Nephron (organoid): ENCODE measurements around the gene KIRREL3.

Experiments used
- H3K27ac Mint-ChIP-seq, 3 experiments: 2 replicates each; pipeline ENCODE4 v1.8.0; 2020; ENCODE audit warnings: mixed read lengths in 3 of 3, mild to moderate bottlenecking in 2 of 3, moderate library complexity in 1 of 3
- H3K27me3 Mint-ChIP-seq: 2 replicates; pipeline ENCODE4 v1.8.0; 2021; ENCODE audit warnings: low read depth, mild to moderate bottlenecking, moderate library complexity, mixed read lengths
- H3K36me3 Mint-ChIP-seq: 2 replicates; pipeline ENCODE4 v1.8.0; 2020; ENCODE audit warnings: low read depth, mixed read lengths
- H3K4me1 Mint-ChIP-seq: 2 replicates; pipeline ENCODE4 v1.8.0; 2020; ENCODE audit warnings: mixed read lengths
- H3K4me3 Mint-ChIP-seq, 3 experiments: 2 replicates each; pipeline ENCODE4 v1.8.0; 2020; ENCODE audit warnings: mild to moderate bottlenecking in 3 of 3, mixed read lengths in 3 of 3, moderate library complexity in 2 of 3
- H3K9me3 Mint-ChIP-seq: 2 replicates; pipeline ENCODE4 v1.8.0; 2020; ENCODE audit warnings: mixed read lengths
- TF ChIP-seq, protein P1 (sequence below), 3 experiments: fragments of 200-600 bp; sonication (generic); IDR thresholded peaks; one replicate each; pipeline ENCODE4 v1.5.0; 2021; ENCODE audit warnings: antibody characterized with exemption in 3 of 3; ENCODE audit not compliant: unreplicated experiment in 3 of 3

KIRREL3 gene

DNA sequence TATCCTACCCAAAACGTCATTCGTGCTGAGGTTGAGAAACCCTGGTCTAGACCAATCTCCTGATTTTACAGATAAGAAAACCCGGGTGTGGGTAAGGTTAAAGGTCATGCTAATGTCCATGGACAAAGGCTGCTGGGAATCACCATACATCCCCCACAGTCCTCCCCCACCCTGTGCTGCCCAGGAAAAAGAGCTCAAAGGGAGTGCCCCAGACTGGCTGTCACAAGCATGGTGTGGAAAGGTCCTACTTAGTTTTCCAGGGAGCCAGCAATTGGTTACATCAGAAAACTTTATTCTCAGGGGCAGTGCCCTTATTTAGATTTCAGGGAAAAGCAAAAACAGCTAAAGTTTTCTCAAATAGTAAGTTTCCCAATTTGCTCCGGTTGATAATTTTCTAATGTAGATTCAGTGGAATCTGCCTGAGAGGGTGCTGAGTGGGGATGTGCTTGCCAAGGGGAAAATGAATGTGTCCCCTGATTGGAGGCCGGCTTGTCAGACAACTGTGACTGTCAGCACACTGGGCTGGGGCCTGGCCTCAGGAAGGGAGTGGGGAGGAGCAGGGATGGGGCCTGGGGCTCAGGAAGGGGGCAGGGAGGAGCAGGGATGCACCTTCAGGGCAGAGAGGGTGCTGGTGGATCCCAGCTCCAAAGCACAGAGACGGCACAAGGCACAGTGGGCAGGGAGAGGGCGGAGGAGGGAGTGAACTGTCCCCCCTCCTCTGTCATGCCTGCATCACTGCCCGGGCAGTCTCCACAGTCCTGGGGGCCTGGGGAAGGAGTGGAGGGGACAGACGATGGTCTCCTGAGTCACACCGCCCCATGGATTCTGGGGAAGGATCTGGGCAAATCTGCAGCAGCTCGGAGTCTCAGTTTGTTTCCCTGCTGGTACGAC lies 263.6 kb downstream of the KIRREL3 start:
- H3K4me1 Mint-ChIP-seq: peaks cover 12% of the 10 kb centered on the region
- no peaks in the 10 kb centered on the region for H3K9me3 Mint-ChIP-seq
- H3K36me3 Mint-ChIP-seq: no peaks in the 10 kb centered on the region
- no peak overlapping the region for H3K4me3 Mint-ChIP-seq
- H3K27me3 Mint-ChIP-seq: peaks cover 11% of the 10 kb centered on the region
- peak overlapping the region in 1 of 3 experiments; percentile 32 for H3K27ac Mint-ChIP-seq
- TF ChIP-seq, protein P1, sequence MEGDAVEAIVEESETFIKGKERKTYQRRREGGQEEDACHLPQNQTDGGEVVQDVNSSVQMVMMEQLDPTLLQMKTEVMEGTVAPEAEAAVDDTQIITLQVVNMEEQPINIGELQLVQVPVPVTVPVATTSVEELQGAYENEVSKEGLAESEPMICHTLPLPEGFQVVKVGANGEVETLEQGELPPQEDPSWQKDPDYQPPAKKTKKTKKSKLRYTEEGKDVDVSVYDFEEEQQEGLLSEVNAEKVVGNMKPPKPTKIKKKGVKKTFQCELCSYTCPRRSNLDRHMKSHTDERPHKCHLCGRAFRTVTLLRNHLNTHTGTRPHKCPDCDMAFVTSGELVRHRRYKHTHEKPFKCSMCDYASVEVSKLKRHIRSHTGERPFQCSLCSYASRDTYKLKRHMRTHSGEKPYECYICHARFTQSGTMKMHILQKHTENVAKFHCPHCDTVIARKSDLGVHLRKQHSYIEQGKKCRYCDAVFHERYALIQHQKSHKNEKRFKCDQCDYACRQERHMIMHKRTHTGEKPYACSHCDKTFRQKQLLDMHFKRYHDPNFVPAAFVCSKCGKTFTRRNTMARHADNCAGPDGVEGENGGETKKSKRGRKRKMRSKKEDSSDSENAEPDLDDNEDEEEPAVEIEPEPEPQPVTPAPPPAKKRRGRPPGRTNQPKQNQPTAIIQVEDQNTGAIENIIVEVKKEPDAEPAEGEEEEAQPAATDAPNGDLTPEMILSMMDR (IDR thresholded peaks at IDR 0.05; ENCODE audit: unreplicated experiment in 3 of 3): no peak

DNA sequence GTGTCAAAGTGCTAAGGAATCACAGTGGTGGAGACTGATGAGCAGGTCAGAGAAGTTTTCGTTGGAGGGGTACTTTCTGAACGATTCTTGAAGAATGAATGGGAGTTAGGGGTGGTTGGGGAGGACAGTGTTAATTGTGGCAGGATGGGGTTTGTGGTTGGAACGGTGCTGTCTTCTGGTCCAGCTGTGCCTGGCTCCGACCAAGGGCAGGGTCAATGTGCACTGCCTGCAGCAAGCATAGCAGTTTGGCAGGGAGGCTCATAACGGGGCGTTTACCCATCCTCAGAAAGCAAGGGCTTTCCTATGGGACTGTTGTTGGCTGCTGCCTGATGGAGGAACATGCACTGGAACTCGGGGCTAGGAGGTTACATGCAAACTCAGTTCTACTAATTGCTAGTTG lies 265.8 kb downstream of the KIRREL3 start:
- peak overlapping the region in 1 of 3 experiments; percentile 5 for H3K27ac Mint-ChIP-seq
- H3K36me3 Mint-ChIP-seq: no peaks in the 10 kb centered on the region
- no peaks in the 10 kb centered on the region for H3K9me3 Mint-ChIP-seq
- TF ChIP-seq, protein P1 (IDR thresholded peaks at IDR 0.05; ENCODE audit: unreplicated experiment in 3 of 3): no peak
- H3K4me1 Mint-ChIP-seq: peaks cover 11% of the 10 kb centered on the region
- peaks cover 4% of the 10 kb centered on the region for H3K27me3 Mint-ChIP-seq
- H3K4me3 Mint-ChIP-seq: no peak overlapping the region

DNA sequence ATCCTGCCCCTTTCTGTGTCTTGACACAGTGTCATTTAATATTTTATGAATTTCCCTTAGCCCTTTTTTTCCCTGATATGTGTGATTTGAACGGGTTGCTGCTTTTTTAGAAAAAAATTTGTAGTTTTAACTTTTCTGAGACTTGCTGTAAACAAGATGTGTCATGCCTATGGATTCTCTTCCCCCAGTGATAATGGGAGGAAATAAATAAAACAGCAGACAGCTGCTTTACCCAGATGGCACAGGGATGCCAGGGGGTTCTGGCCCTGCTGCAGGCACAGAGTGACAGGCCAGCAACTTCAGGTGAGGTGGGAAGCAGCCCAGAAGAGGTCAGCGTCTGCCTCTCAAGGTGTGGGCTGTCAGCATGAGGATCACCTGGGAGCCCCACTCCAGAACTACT lies 266.9 kb downstream of the KIRREL3 start:
- Mint-ChIP-seq H3K9me3 (no peaks in the 10 kb centered on the region), H3K4me3 (no peak overlapping the region), H3K27me3 (peaks cover 4% of the 10 kb centered on the region), H3K4me1 (peaks cover 3% of the 10 kb centered on the region), H3K36me3 (no peaks in the 10 kb centered on the region), H3K27ac (no peak overlapping the region)
- TF ChIP-seq, protein P1 (IDR thresholded peaks at IDR 0.05; ENCODE audit: unreplicated experiment in 3 of 3): no peak

DNA sequence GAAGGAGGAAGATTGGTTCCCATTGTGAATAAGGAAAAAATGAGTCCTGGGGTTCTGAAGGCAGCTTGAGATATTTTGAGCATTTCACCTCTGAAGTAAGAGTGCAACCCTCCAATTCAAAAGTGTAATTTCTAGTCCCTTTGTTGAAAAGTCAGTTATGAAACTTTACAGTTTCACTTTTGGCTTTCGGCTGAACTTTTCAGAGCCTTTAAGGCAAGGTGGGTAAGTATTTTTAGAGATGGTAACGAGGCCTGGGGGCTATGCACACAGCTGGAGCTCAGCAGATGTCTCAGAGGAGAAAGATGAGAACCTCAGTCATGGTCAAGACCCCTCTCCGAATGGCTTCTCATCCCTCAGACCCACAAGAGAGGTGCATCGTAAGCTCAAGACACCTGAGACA lies 267.6 kb downstream of the KIRREL3 start:
- H3K4me1 Mint-ChIP-seq: peaks cover 3% of the 10 kb centered on the region
- TF ChIP-seq, protein P1 (IDR thresholded peaks at IDR 0.05; ENCODE audit: unreplicated experiment in 3 of 3): no peak
- no peak overlapping the region for H3K4me3 Mint-ChIP-seq
- no peaks in the 10 kb centered on the region for H3K36me3 Mint-ChIP-seq
- H3K27ac Mint-ChIP-seq: no peak overlapping the region
- peaks cover 4% of the 10 kb centered on the region for H3K27me3 Mint-ChIP-seq
- no peaks in the 10 kb centered on the region for H3K9me3 Mint-ChIP-seq

DNA sequence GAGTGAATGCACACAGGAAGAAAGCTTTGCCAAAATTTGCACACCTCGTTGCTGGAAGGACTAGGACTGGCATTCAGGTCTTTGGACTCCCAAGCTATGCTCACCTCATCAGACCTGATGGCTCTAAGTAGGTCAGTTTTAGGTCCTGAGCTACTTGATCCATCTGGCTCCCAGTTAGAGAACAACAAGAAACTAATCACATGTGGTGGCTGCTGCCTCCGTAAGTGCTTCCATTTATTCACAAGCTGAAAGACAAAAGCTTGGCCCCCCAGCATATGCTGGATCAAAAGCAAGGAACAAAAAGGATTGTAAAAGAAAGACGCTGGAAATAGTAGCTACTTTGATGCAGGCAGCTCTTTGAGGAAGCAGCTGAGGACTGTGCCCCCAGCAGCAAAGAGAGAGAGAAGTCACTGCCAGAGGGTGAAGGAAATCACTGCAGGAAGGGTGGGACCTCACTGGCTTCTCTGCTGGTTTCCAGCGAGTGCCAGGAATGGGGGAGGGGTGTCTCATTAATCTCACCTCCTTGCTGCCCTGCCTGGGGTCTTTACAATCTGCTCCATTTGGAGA lies 268.9 kb downstream of the KIRREL3 start:
- Mint-ChIP-seq H3K4me1 (peaks cover 7% of the 10 kb centered on the region), H3K36me3 (no peaks in the 10 kb centered on the region)
- TF ChIP-seq, protein P1 (IDR thresholded peaks at IDR 0.05; ENCODE audit: unreplicated experiment in 3 of 3): no peak

More for the DNA sequence above, 268.9 kb downstream of the KIRREL3 start:
- Mint-ChIP-seq H3K4me3 (no peak overlapping the region), H3K27me3 (peaks cover 13% of the 10 kb centered on the region), H3K9me3 (no peaks in the 10 kb centered on the region), H3K27ac (no peak overlapping the region)
